Gastroesophageal sphincter (tissue), 4 donors: ENCODE results near the gene DNM3. TPM values are rescaled to one million over a fixed set of nuclear protein-coding genes. Genes with fewer than 3 reads are reported as not detected.

ENCODE experiments used
- ATAC-seq: fragments of 150-250 bp; one replicate; pipeline ENCODE4 v1.9.1; 2016; ENCODE audit warnings: mild to moderate bottlenecking, moderate library complexity
- H3K27ac ChIP-seq, 4 donors: fragments of 200-600 bp; sonication (generic) in 3 of 4; 1 replicate in 3 of 4; 2 replicates in 1 of 4; pipeline ENCODE4 v1.5.1; 2016 to 2019
- H3K27me3 ChIP-seq: fragments of 200-600 bp; sonication (generic); one replicate; pipeline ENCODE4 v1.5.1; 2019
- H3K36me3 ChIP-seq, 2 donors: fragments of 200-600 bp; sonication (generic); one replicate each; pipeline ENCODE4 v1.5.1; 2019; ENCODE audit warnings: control low read depth in 1 of 2
- H3K4me1 ChIP-seq, 3 donors: fragments of 200-600 bp; sonication (generic); 1 replicate in 2 of 3; 2 replicates in 1 of 3; pipeline ENCODE4 v1.5.1; 2016 to 2019; ENCODE audit warnings: control low read depth in 2 of 3
- H3K4me3 ChIP-seq, 2 donors: fragments of 200-600 bp; sonication (generic); one replicate each; pipeline ENCODE4 v1.5.1; 2019; ENCODE audit warnings: mild to moderate bottlenecking in 1 of 2, moderate library complexity in 1 of 2
- H3K9me3 ChIP-seq, 3 donors: fragments of 200-600 bp; sonication (generic); one replicate each; pipeline ENCODE4 v1.5.1; 2017 to 2019; ENCODE audit warnings: control low read depth in 2 of 3
- EP300 ChIP-seq: sonication (generic); formaldehyde crosslinking; IDR thresholded peaks from one replicate; pipeline ENCODE4 v1.6.1; 2017; ENCODE audit warnings: antibody characterized with exemption, mild to moderate bottlenecking
- POLR2A ChIP-seq, 2 donors: fragments of 450-650 bp; IDR thresholded peaks; one replicate each; pipeline ENCODE4 v1.6.1; 2017; ENCODE audit warnings: antibody characterized with exemption in 2 of 2, mild to moderate bottlenecking in 2 of 2, moderate library complexity in 1 of 2
- POLR2AphosphoS5 ChIP-seq: sonication (generic); formaldehyde crosslinking; IDR thresholded peaks from one replicate; pipeline ENCODE4 v1.6.1; 2017; ENCODE audit warnings: antibody characterized with exemption
- WGBS, 2 donors: methylation state at CpG; one replicate each; pipeline ENCODE4 v1.1.5; 2018; ENCODE audit warnings: low coverage in 1 of 2; 5-methylcytosine and 5-hydroxymethylcytosine counted together
- total RNA-seq, 4 donors: library from RNA; depleted of rRNA; stranded (reverse); fragments of >200 nt; gene quantifications; one replicate each; pipeline ENCODE4 v1.1.0, GENCODE V29; 2016
- TF ChIP-seq, protein P1 (sequence below), 4 experiments: fragments of 200-600 bp in 2 of 4; fragments of 450-650 bp in 2 of 4; sonication (generic) in 1 of 4; IDR thresholded peaks; one replicate each; pipeline ENCODE4 v1.5.1; 2017 to 2019; ENCODE audit warnings: antibody characterized with exemption in 4 of 4, mild to moderate bottlenecking in 2 of 4, moderate library complexity in 2 of 4

The DNM3 gene
- total RNA-seq, 4 donors from 2014 or later: 1.9 to 5.0 (median 3.9) TPM

DNA sequence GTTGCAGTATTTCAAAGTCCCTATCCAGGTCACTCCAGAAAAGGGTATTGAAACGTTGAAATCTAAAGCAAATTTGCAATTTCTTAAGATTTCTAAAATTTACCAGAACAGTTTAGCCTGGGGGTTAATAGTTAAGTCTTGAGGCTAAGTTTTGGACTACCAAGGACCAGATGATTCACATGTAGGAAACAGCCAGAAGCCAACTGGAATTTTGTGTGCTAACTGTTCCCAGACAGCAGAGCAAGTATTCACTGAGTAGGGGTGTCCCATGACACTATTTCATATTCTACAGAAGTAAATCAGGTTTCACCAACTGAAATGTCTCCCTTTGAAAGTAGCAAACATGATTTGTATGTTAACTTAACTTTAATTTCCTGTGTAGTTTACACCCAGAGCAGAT is 567.7 kb downstream of the DNM3 start:
- no peaks in the 10 kb centered on the region for H3K27me3 ChIP-seq
- H3K27ac ChIP-seq: no peak overlapping the region
- 75 to 100% methylated on average over 1 of the region's 1 CpG for WGBS, 2 donors
- no peaks in the 10 kb centered on the region for H3K36me3 ChIP-seq
- TF ChIP-seq EP300 (no peak), POLR2AphosphoS5 (no peak), POLR2A (IDR thresholded peaks at IDR 0.05) (no peak)
- TF ChIP-seq, protein P1, sequence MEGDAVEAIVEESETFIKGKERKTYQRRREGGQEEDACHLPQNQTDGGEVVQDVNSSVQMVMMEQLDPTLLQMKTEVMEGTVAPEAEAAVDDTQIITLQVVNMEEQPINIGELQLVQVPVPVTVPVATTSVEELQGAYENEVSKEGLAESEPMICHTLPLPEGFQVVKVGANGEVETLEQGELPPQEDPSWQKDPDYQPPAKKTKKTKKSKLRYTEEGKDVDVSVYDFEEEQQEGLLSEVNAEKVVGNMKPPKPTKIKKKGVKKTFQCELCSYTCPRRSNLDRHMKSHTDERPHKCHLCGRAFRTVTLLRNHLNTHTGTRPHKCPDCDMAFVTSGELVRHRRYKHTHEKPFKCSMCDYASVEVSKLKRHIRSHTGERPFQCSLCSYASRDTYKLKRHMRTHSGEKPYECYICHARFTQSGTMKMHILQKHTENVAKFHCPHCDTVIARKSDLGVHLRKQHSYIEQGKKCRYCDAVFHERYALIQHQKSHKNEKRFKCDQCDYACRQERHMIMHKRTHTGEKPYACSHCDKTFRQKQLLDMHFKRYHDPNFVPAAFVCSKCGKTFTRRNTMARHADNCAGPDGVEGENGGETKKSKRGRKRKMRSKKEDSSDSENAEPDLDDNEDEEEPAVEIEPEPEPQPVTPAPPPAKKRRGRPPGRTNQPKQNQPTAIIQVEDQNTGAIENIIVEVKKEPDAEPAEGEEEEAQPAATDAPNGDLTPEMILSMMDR (IDR thresholded peaks at IDR 0.05): no peak
- ATAC-seq: no peak
- no peaks in the 10 kb centered on the region for H3K9me3 ChIP-seq
- H3K4me1 ChIP-seq: no peaks in the 10 kb centered on the region
- no peak overlapping the region for H3K4me3 ChIP-seq

DNA sequence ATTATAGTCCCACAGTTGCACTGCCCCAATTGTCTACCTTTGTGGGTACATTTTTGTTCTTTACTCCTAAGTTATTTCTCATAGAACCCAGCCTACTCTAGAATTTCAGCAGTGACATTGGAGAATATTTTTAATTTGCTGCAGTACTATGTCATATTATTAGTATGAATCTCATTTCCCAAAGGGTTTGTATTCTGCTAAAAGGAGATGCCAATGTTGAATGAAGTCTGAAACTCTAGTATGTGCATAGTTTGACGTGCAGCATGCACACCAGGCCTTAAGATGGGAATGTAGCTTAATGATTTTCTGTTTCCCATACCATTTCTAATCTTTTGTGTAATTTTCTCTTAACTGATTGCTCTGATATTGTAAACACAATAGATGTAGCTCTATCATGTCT is 568.7 kb downstream of the DNM3 start:
- Histone ChIP-seq H3K36me3 (no peaks in the 10 kb centered on the region), H3K4me3 (no peak overlapping the region), H3K4me1 (no peaks in the 10 kb centered on the region), H3K27ac (no peak overlapping the region), H3K9me3 (no peaks in the 10 kb centered on the region), H3K27me3 (no peaks in the 10 kb centered on the region)
- 75 to 89% methylated on average over 1 of the region's 1 CpG for WGBS, 2 donors
- no peak for TF ChIP-seq POLR2AphosphoS5
- TF ChIP-seq EP300: no peak
- TF ChIP-seq, protein P1 (IDR thresholded peaks at IDR 0.05): no peak
- no peak for TF ChIP-seq POLR2A (IDR thresholded peaks at IDR 0.05)
- no peak for ATAC-seq

DNA sequence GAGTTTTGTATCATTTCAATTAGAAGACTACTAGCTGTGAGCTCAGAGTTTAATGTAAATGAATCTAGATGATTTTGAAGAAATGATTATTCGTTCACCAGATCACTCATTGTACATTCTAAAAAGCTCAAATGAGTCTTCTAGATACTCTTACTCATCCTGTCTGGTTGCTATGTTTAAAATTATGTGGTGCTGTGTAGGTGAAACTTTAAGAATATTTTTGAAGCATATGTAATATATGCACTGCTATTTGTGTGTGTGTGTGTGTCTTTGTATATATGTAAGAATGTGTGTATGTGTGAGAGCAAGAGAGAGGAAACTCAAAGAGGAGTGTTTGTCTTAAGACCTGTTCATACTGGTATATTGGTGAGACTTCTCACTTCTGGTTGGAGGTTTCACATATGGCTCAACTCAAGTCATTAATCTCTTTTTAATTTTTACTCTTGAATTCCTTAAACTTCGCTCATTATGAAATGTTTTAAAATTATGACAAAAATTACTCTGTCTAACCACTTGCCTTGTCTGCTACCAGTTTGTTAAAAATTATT is 570.6 kb downstream of the DNM3 start:
- TF ChIP-seq, protein P1 (IDR thresholded peaks at IDR 0.05): no peak
- no peak for TF ChIP-seq EP300
- H3K36me3 ChIP-seq: no peaks in the 10 kb centered on the region
- H3K27ac ChIP-seq: no peak overlapping the region
- no peak for ATAC-seq
- no peaks in the 10 kb centered on the region for H3K27me3 ChIP-seq
- WGBS, 2 donors: 75 to 87% methylated on average over 2 of the region's 2 CpGs
- no peak overlapping the region for H3K4me3 ChIP-seq
- no peaks in the 10 kb centered on the region for H3K4me1 ChIP-seq
- H3K9me3 ChIP-seq: no peaks in the 10 kb centered on the region

DNA sequence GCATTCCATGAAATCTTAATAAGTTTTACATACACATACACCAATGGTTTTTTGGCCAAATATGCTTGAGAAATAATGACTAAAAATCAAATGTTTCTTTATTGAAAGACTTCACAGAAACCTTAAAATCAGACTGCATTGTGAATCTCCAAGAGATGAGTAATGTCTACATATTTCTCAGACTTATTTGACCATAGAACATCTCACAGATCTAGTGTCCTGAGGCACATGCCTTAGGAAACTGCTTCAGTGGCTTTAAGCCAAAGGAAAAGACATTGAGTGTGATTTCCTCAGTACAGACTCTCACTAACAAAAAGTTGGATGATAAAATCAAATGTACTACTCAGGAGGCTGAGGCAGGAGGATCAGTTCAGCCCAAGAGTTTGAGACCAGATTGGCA is 573.0 kb downstream of the DNM3 start:
- no peaks in the 10 kb centered on the region for H3K27me3 ChIP-seq
- TF ChIP-seq, protein P1 (IDR thresholded peaks at IDR 0.05): no peak
- TF ChIP-seq POLR2A (IDR thresholded peaks at IDR 0.05) (no peak), POLR2AphosphoS5 (no peak)
- H3K27ac ChIP-seq: no peak overlapping the region
- ATAC-seq: no peak
- no peaks in the 10 kb centered on the region for H3K36me3 ChIP-seq
- H3K9me3 ChIP-seq: no peaks in the 10 kb centered on the region
- H3K4me1 ChIP-seq: no peaks in the 10 kb centered on the region
- H3K4me3 ChIP-seq: no peak overlapping the region

DNA sequence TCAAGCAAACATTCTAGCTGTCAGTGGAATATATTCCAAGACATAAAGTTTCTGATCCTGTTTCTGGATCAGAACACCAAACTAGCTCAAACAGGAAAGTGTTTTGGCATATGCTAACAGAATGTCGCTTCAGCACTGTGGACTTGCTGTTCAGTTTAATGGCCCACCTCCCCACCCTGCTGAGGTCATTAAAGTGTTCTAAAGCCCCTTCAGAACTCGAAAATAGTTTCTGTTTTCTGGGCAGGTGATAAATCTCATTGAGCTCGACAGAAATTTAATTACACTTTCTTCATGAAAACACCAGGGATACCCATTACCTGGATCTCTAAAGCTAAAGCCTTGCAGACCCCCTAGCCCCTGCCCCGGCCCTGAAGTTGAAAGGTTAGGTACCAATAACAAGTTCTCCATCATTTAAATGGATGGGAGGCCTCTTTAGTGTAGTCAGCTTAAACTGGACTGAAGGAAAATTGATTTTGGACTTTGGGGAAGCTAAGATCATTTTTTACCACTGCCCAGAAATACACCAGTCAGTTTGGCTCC is 575.3 kb downstream of the DNM3 start:
- 41 to 63% methylated on average over 2 to 4 of the region's 4 CpGs for WGBS, 2 donors
- no peak overlapping the region for H3K27ac ChIP-seq
- no peaks in the 10 kb centered on the region for H3K36me3 ChIP-seq
- H3K4me3 ChIP-seq: no peak overlapping the region
- TF ChIP-seq, protein P1 (IDR thresholded peaks at IDR 0.05): no peak
- no peak for ATAC-seq
- H3K9me3 ChIP-seq: no peaks in the 10 kb centered on the region
- no peaks in the 10 kb centered on the region for H3K27me3 ChIP-seq
- no peaks in the 10 kb centered on the region for H3K4me1 ChIP-seq
